NT2/D1 (cell line): Measurements from ENCODE around the gene MRFAP1L1.

Experiments
- SUZ12 ChIP-seq: IDR thresholded peaks from 2 replicates; pipeline ENCODE4 v1.6.1; 2011; ENCODE audit not compliant: insufficient read length, insufficient read depth; ENCODE audit errors: extremely low read depth
- ZNF274 ChIP-seq: IDR thresholded peaks from 2 replicates; pipeline ENCODE4 v1.6.1; 2011; ENCODE audit warnings: mild to moderate bottlenecking, low read depth, low read length

DNA sequence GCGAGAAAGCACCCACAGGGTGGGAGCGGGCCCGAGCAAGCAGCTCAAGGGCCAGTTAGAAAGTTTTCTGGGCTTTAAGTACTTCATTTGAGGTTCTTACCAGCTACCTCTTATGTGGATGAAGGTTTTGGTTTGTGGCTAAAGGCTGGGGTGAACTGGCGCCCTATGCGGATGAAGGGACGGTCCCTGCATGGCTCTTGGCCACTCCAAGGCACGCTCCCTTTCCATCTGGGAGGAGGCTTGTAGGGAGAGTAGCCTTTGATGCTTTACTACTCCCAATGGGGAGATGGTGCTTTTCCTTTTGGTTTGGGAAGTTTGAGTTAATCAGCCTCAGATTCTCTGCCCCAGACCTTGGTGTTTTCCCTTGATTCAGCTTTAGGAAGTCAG lies 51.5 kb downstream of the MRFAP1L1 start:
- TF ChIP-seq ZNF274 (no peak), SUZ12 (no peak)
